HepG2 (cell line): Measurements from ENCODE around the gene CCL8. TPM values are rescaled to one million over a fixed set of nuclear protein-coding genes. Genes with fewer than 3 reads are reported as not detected.

ENCODE experiments used
- ATAC-seq: fragments of 200-7000 bp; cut with Tn5 transposase; 3 replicates; pipeline ENCODE4 v1.9.1; 2020; ENCODE audit warnings: mild to moderate bottlenecking, moderate library complexity
- BruUV-seq: library from RNA; stranded (reverse); fragments of 400-500 nt; replicated peaks from 2 replicates; lab custom pipeline; 2021; lab: Mats Ljungman, UMichigan
- CTCF ChIA-PET: fragments of 300-600 bp; formaldehyde crosslinking; extraction: SDS; loops from one replicate; lab custom pipeline; 2021; ENCODE audit warnings: low total read pairs, inconsistent platforms, low intra/inter-chr PET ratio; lab: Yijun Ruan, JAX
- POLR2A ChIA-PET: fragments of 350-600 bp; sonication (Branson Sonifier 250); formaldehyde crosslinking; loops from one replicate; lab custom pipeline; 2020; ENCODE audit warnings: antibody characterized with exemption, inconsistent platforms; lab: Yijun Ruan, JAX
- DNase-seq: peaks from one replicate; pipeline ENCODE4 v3.0.0-alpha.2; 2015; ENCODE audit warnings: low spot score
- FAIRE-seq: peaks from 3 replicates; lab custom pipeline; 2011; peaks lifted over from hg19 to GRCh38; lab: Jason Lieb, UNC
- H2AFZ ChIP-seq: one replicate; pipeline ENCODE4 v1.6.1; 2011; ENCODE audit warnings: low read length, inconsistent platforms
- H3K27ac ChIP-seq: fragments of 300-600 bp; 3 replicates; pipeline ENCODE4 v1.8.0; 2011; ENCODE audit warnings: mixed run types, mild to moderate bottlenecking, mixed read lengths, low read length, inconsistent platforms; ENCODE audit not compliant: insufficient read depth; ENCODE audit errors: extremely low read length
- H3K27me3 ChIP-seq, 2 experiments: fragments of 200-600 bp in 1 of 2; 2 replicates in 1 of 2; 3 replicates in 1 of 2; pipeline versions ENCODE4 v1.6.0 to v1.8.0; 2011; ENCODE audit warnings: low read length in 2 of 2, mild to moderate bottlenecking in 2 of 2, moderate library complexity in 2 of 2, inconsistent platforms in 1 of 2; ENCODE audit not compliant: insufficient read depth in 2 of 2, control insufficient read depth in 1 of 2
- H3K36me3 ChIP-seq, 2 experiments: fragments of 200-600 bp in 1 of 2; replicated peaks in 1 of 2; 2 replicates in 1 of 2; 3 replicates in 1 of 2; pipeline versions ENCODE4 v1.5.1 to v1.8.0; 2011; ENCODE audit warnings: low read length in 2 of 2, inconsistent platforms in 1 of 2; ENCODE audit not compliant: insufficient read depth in 2 of 2, control insufficient read depth in 1 of 2
- H3K4me1 ChIP-seq: 2 replicates; pipeline ENCODE4 v1.5.1; 2012; ENCODE audit warnings: low read length, inconsistent platforms; ENCODE audit not compliant: insufficient read depth
- H3K4me2 ChIP-seq: 2 replicates; pipeline ENCODE4 v1.6.0; 2011; ENCODE audit warnings: low read depth, low read length, inconsistent platforms
- H3K4me3 ChIP-seq, 3 experiments: fragments of 200-600 bp in 1 of 3; sonication (generic), shearing (Covaris generic) in 1 of 3; replicated peaks in 1 of 3; 2 replicates each; pipeline ENCODE4 v1.5.1; 2011 to 2016; ENCODE audit warnings: low read length in 3 of 3, inconsistent platforms in 2 of 3, low read depth in 2 of 3, mild to moderate bottlenecking in 2 of 3, control low read depth in 1 of 3, mixed read lengths in 1 of 3; ENCODE audit not compliant: insufficient read depth in 1 of 3
- H3K79me2 ChIP-seq: one replicate; pipeline ENCODE4 v1.6.1; 2011; ENCODE audit warnings: low read length, inconsistent platforms; ENCODE audit not compliant: insufficient read depth
- H3K9ac ChIP-seq: 2 replicates; pipeline ENCODE4 v1.6.0; 2011; ENCODE audit warnings: mild to moderate bottlenecking, low read depth, low read length, inconsistent platforms; ENCODE audit not compliant: insufficient read depth
- H3K9me3 ChIP-seq: 2 replicates; pipeline ENCODE4 v1.5.1; 2012; ENCODE audit warnings: mild to moderate bottlenecking, low read length
- H4K20me1 ChIP-seq: 2 replicates; pipeline ENCODE4 v1.6.0; 2011; ENCODE audit warnings: inconsistent platforms, mild to moderate bottlenecking, low read length, moderate library complexity; ENCODE audit not compliant: insufficient read depth
- AKNA ChIP-seq: sonication (generic); formaldehyde crosslinking; IDR thresholded peaks from 2 replicates; pipeline ENCODE4 v1.4.0; 2020; ENCODE audit warnings: missing genetic modification reagents, borderline replicate concordance
- ARNT2 ChIP-seq: sonication (generic); formaldehyde crosslinking; IDR thresholded peaks from 2 replicates; pipeline ENCODE4 v1.8.0; 2022; ENCODE audit warnings: mild to moderate bottlenecking, low read depth, missing genetic modification reagents, moderate library complexity
- CSRNP2 ChIP-seq: sonication (generic); formaldehyde crosslinking; conservative IDR thresholded peaks from 2 replicates; pipeline ENCODE4 v1.8.0; 2022; ENCODE audit warnings: low read depth, missing genetic modification reagents
- FOXC1 ChIP-seq: sonication (generic); formaldehyde crosslinking; IDR thresholded peaks from 2 replicates; pipeline ENCODE4 v1.8.0; 2022; ENCODE audit warnings: mild to moderate bottlenecking, missing genetic modification reagents, borderline replicate concordance
- IKZF4 ChIP-seq: sonication (generic); formaldehyde crosslinking; IDR thresholded peaks from 2 replicates; pipeline ENCODE4 v1.5.1; 2020; ENCODE audit warnings: borderline replicate concordance, mild to moderate bottlenecking, low read depth, missing genetic modification reagents; ENCODE audit errors: not compliant biosample characterization
- NPAS2 ChIP-seq: sonication (generic); formaldehyde crosslinking; IDR thresholded peaks from 2 replicates; pipeline ENCODE4 v1.8.0; 2022; ENCODE audit warnings: mild to moderate bottlenecking, missing genetic modification reagents, borderline replicate concordance
- PRDM15 ChIP-seq: sonication (generic); formaldehyde crosslinking; IDR thresholded peaks from 2 replicates; pipeline ENCODE4 v1.4.0; 2020; ENCODE audit warnings: missing genetic modification reagents
- THYN1 ChIP-seq: sonication (generic); formaldehyde crosslinking; IDR thresholded peaks from 2 replicates; pipeline ENCODE4 v1.8.1; 2023; ENCODE audit warnings: low read depth, mild to moderate bottlenecking, moderate library complexity, missing genetic modification reagents, borderline replicate concordance
- ZFAT ChIP-seq: sonication (generic); formaldehyde crosslinking; conservative IDR thresholded peaks from 2 replicates; pipeline ENCODE4 v1.8.1; 2023; ENCODE audit warnings: missing genetic modification reagents, inconsistent platforms
- ZMAT3 ChIP-seq: sonication (generic); formaldehyde crosslinking; conservative IDR thresholded peaks from 2 replicates; pipeline ENCODE4 v1.7.0; 2021; ENCODE audit warnings: missing genetic modification reagents
- ZNF382 ChIP-seq: sonication (generic); formaldehyde crosslinking; IDR thresholded peaks from 2 replicates; pipeline ENCODE4 v1.5.0; 2020; ENCODE audit warnings: missing genetic modification reagents, mild to moderate bottlenecking, borderline replicate concordance
- ZNF460 ChIP-seq: sonication (generic); formaldehyde crosslinking; IDR thresholded peaks from 2 replicates; pipeline ENCODE4 v1.5.1; 2020; ENCODE audit warnings: missing genetic modification reagents, mild to moderate bottlenecking, borderline replicate concordance
- ZSCAN12 ChIP-seq: sonication (generic); formaldehyde crosslinking; IDR thresholded peaks from 2 replicates; pipeline ENCODE4 v1.9.0; 2021; ENCODE audit warnings: mild to moderate bottlenecking, missing genetic modification reagents
- ZSCAN22 ChIP-seq: sonication (generic); formaldehyde crosslinking; IDR thresholded peaks from 2 replicates; pipeline ENCODE4 v1.4.0; 2020; ENCODE audit warnings: mild to moderate bottlenecking, missing genetic modification reagents
- ZSCAN30 ChIP-seq: sonication (generic); formaldehyde crosslinking; IDR thresholded peaks from 2 replicates; pipeline ENCODE4 v1.5.0; 2020; ENCODE audit warnings: mild to moderate bottlenecking, missing genetic modification reagents
- WGBS: methylation state at CpG from one replicate; pipeline ENCODE4 v1.1.6; 2017; ENCODE audit warnings: low lambda C conversion rate; 5-methylcytosine and 5-hydroxymethylcytosine counted together
- in situ Hi-C: cut with HindIII; loops from 2 replicates; pipeline ENCODE4 v1.10.0; 2017; ENCODE audit warnings: low pct_unique_long_range_greater_than_20kb; ENCODE audit not compliant: extremely low pct_ligation_motif_present
- intact Hi-C: fragments of 100-400 bp; cut with micrococcal nuclease; formaldehyde crosslinking; loops from one replicate; pipeline ENCODE4 v1.10.0; 2022; ENCODE audit not compliant: unreplicated experiment
- polyA plus RNA-seq, 8 experiments: library from polyadenylated mRNA; depleted of rRNA in 3 of 8; stranded (reverse) in 7 of 8; unstranded in 1 of 8; fragments of >200 nt; fragmentation: Illumina TruSeq in 4 of 8; extraction: Trizol in 4 of 8; gene quantifications; 2 replicates each; pipeline versions ENCODE4 v1.2.1 to v1.2.3, GENCODE V29; 2011 to 2016; ENCODE audit warnings: low read depth in 4 of 8, missing spikeins in 1 of 8, mixed read lengths in 1 of 8; ENCODE audit not compliant: insufficient read depth in 1 of 8
- total RNA-seq, 5 experiments: library from RNA; depleted of rRNA; stranded (reverse); fragments of >200 nt; fragmentation: Illumina TruSeq; extraction: Trizol; gene quantifications; 2 replicates each; pipeline ENCODE4 v1.2.3, GENCODE V29; 2016; ENCODE audit warnings: low read depth in 1 of 5

Gene CCL8
- total and polyA plus RNA-seq, 2 of the 13 experiments (the other 11 are each of a cell fraction or from before 2014, with no cell fraction given) = not detected

GRCh38 chr17:34356194-34356593 is 37.0 kb downstream of the CCL8 start, which contains the start of gene CCL13:
CCL13 (plus strand) TSS chr17:34356480; CDS start chr17:34356527, 47 bp downstream.
- H4K20me1 ChIP-seq = no peaks in the 10 kb centered on the region
- WGBS = 74% methylated on average over 5 of the region's 5 CpGs
- DNase-seq (no peak), FAIRE-seq (no peak), ATAC-seq (no peak)
- no peaks in the 10 kb centered on the region for H3K27me3 ChIP-seq
- intact Hi-C loops (no loop called here), in situ Hi-C loops (no loop called here)
- no peaks in the 10 kb centered on the region for H3K9me3 ChIP-seq
- no peaks in the 10 kb centered on the region for H3K79me2 ChIP-seq
- ChIA-PET CTCF (no interaction called here), POLR2A (no interaction called here)
- H3K4me2 ChIP-seq = no peak within 1 kb of the TSS
- BruUV-seq = no TSS peak
- no peak within 1 kb of the TSS for H3K4me3 ChIP-seq
- H3K36me3 ChIP-seq = no peaks in the 10 kb centered on the region
- H3K9ac ChIP-seq = no peak within 1 kb of the TSS
- H3K4me1 ChIP-seq = no peaks in the 10 kb centered on the region
- no peak within 1 kb of the TSS for H2AFZ ChIP-seq
- no peak within 1 kb of the TSS for H3K27ac ChIP-seq
- TF ChIP-seq ZFAT (no peak), ZNF460 (no peak), ZSCAN30 (CRISPR knock-in tag) (no peak), ZSCAN12 (CRISPR knock-in tag) (no peak), ZMAT3 (no peak), FOXC1 (CRISPR knock-in tag) (no peak), PRDM15 (CRISPR knock-in tag) (no peak), THYN1 (no peak), ARNT2 (no peak), NPAS2 (CRISPR knock-in tag) (no peak), ZNF382 (CRISPR knock-in tag) (no peak), AKNA (no peak), IKZF4 (CRISPR knock-in tag) (no peak), CSRNP2 (no peak), ZSCAN22 (no peak)
